ENCODE results near the gene TNFSF11.

Gene TNFSF11

GRCh38 chr13:42577538-42577937, 3.6 kb downstream of the TNFSF11 start:
- no peaks in the 10 kb centered on the region for H3K9me3 ChIP-seq (ENCODE audit: severe bottlenecking)
- H3K36me3 ChIP-seq (ENCODE audit: low read depth), result no peaks in the 10 kb centered on the region
- H3K27ac ChIP-seq (ENCODE audit: poor library complexity, severe bottlenecking), result no peak overlapping the region
- TF ChIP-seq CTCF (IDR thresholded peaks at IDR 0.05; ENCODE audit: poor library complexity, severe bottlenecking), result no peak
- DNase-seq (ENCODE audit: low spot score) (no peak), ATAC-seq (ENCODE audit: low read depth) (no peak)
- no peak overlapping the region for H3K4me3 ChIP-seq (ENCODE audit: severe bottlenecking)
- H3K27me3 ChIP-seq (ENCODE audit: insufficient read depth, poor library complexity, severe bottlenecking), result peaks cover 25% of the 10 kb centered on the region
- H3K4me1 ChIP-seq (ENCODE audit: insufficient read depth, poor library complexity, severe bottlenecking), result no peaks in the 10 kb centered on the region

GRCh38 chr13:42580644-42581043, 6.7 kb downstream of the TNFSF11 start:
- no peak for TF ChIP-seq CTCF (IDR thresholded peaks at IDR 0.05; ENCODE audit: poor library complexity, severe bottlenecking)
- no peaks in the 10 kb centered on the region for H3K9me3 ChIP-seq (ENCODE audit: severe bottlenecking)
- no peak overlapping the region for H3K4me3 ChIP-seq (ENCODE audit: severe bottlenecking)
- no peaks in the 10 kb centered on the region for H3K4me1 ChIP-seq (ENCODE audit: insufficient read depth, poor library complexity, severe bottlenecking)
- ATAC-seq (ENCODE audit: low read depth) (no peak), DNase-seq (ENCODE audit: low spot score) (no peak)
- no peak overlapping the region for H3K27ac ChIP-seq (ENCODE audit: poor library complexity, severe bottlenecking)
- no peaks in the 10 kb centered on the region for H3K36me3 ChIP-seq (ENCODE audit: low read depth)
- peaks cover 3% of the 10 kb centered on the region for H3K27me3 ChIP-seq (ENCODE audit: insufficient read depth, poor library complexity, severe bottlenecking)

GRCh38 chr13:42581427-42581826, 7.5 kb downstream of the TNFSF11 start:
- no peak for TF ChIP-seq CTCF (IDR thresholded peaks at IDR 0.05; ENCODE audit: poor library complexity, severe bottlenecking)
- no peak overlapping the region for H3K4me3 ChIP-seq (ENCODE audit: severe bottlenecking)
- ATAC-seq (ENCODE audit: low read depth) (no peak), DNase-seq (ENCODE audit: low spot score) (no peak)
- no peak overlapping the region for H3K27ac ChIP-seq (ENCODE audit: poor library complexity, severe bottlenecking)
- no peaks in the 10 kb centered on the region for H3K27me3 ChIP-seq (ENCODE audit: insufficient read depth, poor library complexity, severe bottlenecking)
- no peaks in the 10 kb centered on the region for H3K36me3 ChIP-seq (ENCODE audit: low read depth)
- H3K4me1 ChIP-seq (ENCODE audit: insufficient read depth, poor library complexity, severe bottlenecking), result no peaks in the 10 kb centered on the region
- H3K9me3 ChIP-seq (ENCODE audit: severe bottlenecking), result no peaks in the 10 kb centered on the region

- peaks cover 4% of the 10 kb centered on the region for H3K4me1 ChIP-seq (ENCODE audit: insufficient read depth, poor library complexity, severe bottlenecking)
- TF ChIP-seq CTCF (IDR thresholded peaks at IDR 0.05; ENCODE audit: poor library complexity, severe bottlenecking), result no peak
- H3K27ac ChIP-seq (ENCODE audit: poor library complexity, severe bottlenecking), result no peak overlapping the region
- no peak overlapping the region for H3K4me3 ChIP-seq (ENCODE audit: severe bottlenecking)
- H3K36me3 ChIP-seq (ENCODE audit: low read depth), result no peaks in the 10 kb centered on the region
- ATAC-seq (ENCODE audit: low read depth) (no peak), DNase-seq (ENCODE audit: low spot score) (no peak)
- H3K9me3 ChIP-seq (ENCODE audit: severe bottlenecking), result no peaks in the 10 kb centered on the region
- no peaks in the 10 kb centered on the region for H3K27me3 ChIP-seq (ENCODE audit: insufficient read depth, poor library complexity, severe bottlenecking)
These were observed 17.6 kb downstream of the TNFSF11 start for GRCh38 chr13:42591602-42592001.

GRCh38 chr13:42592915-42593900, 19.3 kb downstream of the TNFSF11 start:
- Histone ChIP-seq H3K27ac (ENCODE audit: poor library complexity, severe bottlenecking) (no peak overlapping the region), H3K4me1 (ENCODE audit: insufficient read depth, poor library complexity, severe bottlenecking) (peaks cover 4% of the 10 kb centered on the region), H3K4me3 (ENCODE audit: severe bottlenecking) (no peak overlapping the region), H3K9me3 (ENCODE audit: severe bottlenecking) (no peaks in the 10 kb centered on the region), H3K27me3 (ENCODE audit: insufficient read depth, poor library complexity, severe bottlenecking) (no peaks in the 10 kb centered on the region), H3K36me3 (ENCODE audit: low read depth) (no peaks in the 10 kb centered on the region)
- TF ChIP-seq CTCF (IDR thresholded peaks at IDR 0.05; ENCODE audit: poor library complexity, severe bottlenecking), result no peak
- ATAC-seq (ENCODE audit: low read depth) (no peak), DNase-seq (ENCODE audit: low spot score) (no peak)

Data from RWPE2 (cell line).